ENCODE data around the gene MGP. TPM values are rescaled to one million over a fixed set of nuclear protein-coding genes. Genes with fewer than 3 reads are reported as not detected.

MGP gene
- total RNA-seq, 1 experiment from 2014 or later = 0.72 TPM

- Histone ChIP-seq H3K27ac (ENCODE audit: low read length) (no peak overlapping the region), H3K9me3 (ENCODE audit: control insufficient read depth, insufficient read depth, low read depth, low read length) (no peaks in the 10 kb centered on the region), H3K4me1 (ENCODE audit: control insufficient read depth, insufficient read depth, low read length) (no peaks in the 10 kb centered on the region), H3K4me3 (ENCODE audit: low read depth in 2 of 2, low read length in 2 of 2) (no peak overlapping the region), H3K36me3 (ENCODE audit: control insufficient read depth, insufficient read depth, low read length) (no peaks in the 10 kb centered on the region), H3K27me3 (ENCODE audit: control insufficient read depth, insufficient read depth, low read length) (no peaks in the 10 kb centered on the region)
- no peak for TF ChIP-seq SIN3A (IDR thresholded peaks at IDR 0.05; ENCODE audit: borderline replicate concordance, insufficient read depth, low read depth, low read length)
- no peak for TF ChIP-seq POLR2AphosphoS5 (IDR thresholded peaks at IDR 0.05; ENCODE audit: low read depth, low read length)
- no peak for TF ChIP-seq CTCF (IDR thresholded peaks at IDR 0.05)
- no peak for TF ChIP-seq REST (IDR thresholded peaks at IDR 0.05; ENCODE audit: insufficient read depth in 1 of 2, low read depth in 2 of 2, low read length in 1 of 2)
- no peak for TF ChIP-seq TCF7L2 (IDR thresholded peaks at IDR 0.05; ENCODE audit: low read depth, low read length)
- CTCF ChIA-PET = no interaction called here
- POLR2A ChIA-PET = no interaction called here
- ATAC-seq = no peak
- in situ Hi-C loops (cut with HindIII; ENCODE audit: low pct_unique_long_range_greater_than_20kb, low sequenced_read_pairs) = no loop called here
- intact Hi-C loops (cut with micrococcal nuclease; ENCODE audit: unreplicated experiment) = no loop called here
- BruUV-seq (replicated peaks) = no TSS peak
- DNase-seq (ENCODE audit: low read depth, low spot score) = no peak
These were observed 33.8 kb upstream of the MGP start for GRCh38 chr12:14919455-14919854.

GRCh38 chr12:14915736-14916135 lies 30.1 kb upstream of the MGP start:
- in situ Hi-C loops (cut with HindIII; ENCODE audit: low pct_unique_long_range_greater_than_20kb, low sequenced_read_pairs) = no loop called here
- CTCF ChIA-PET = no interaction called here
- intact Hi-C loops (cut with micrococcal nuclease; ENCODE audit: unreplicated experiment) = no loop called here

More at GRCh38 chr12:14915736-14916135, 30.1 kb upstream of the MGP start:
- TF ChIP-seq REST (IDR thresholded peaks at IDR 0.05; ENCODE audit: insufficient read depth in 1 of 2, low read depth in 2 of 2, low read length in 1 of 2) (no peak), POLR2AphosphoS5 (IDR thresholded peaks at IDR 0.05; ENCODE audit: low read depth, low read length) (no peak), TCF7L2 (IDR thresholded peaks at IDR 0.05; ENCODE audit: low read depth, low read length) (no peak), CTCF (IDR thresholded peaks at IDR 0.05) (no peak), SIN3A (IDR thresholded peaks at IDR 0.05; ENCODE audit: borderline replicate concordance, insufficient read depth, low read depth, low read length) (no peak)
- Histone ChIP-seq H3K27ac (ENCODE audit: low read length) (no peak overlapping the region), H3K36me3 (ENCODE audit: control insufficient read depth, insufficient read depth, low read length) (no peaks in the 10 kb centered on the region), H3K4me1 (ENCODE audit: control insufficient read depth, insufficient read depth, low read length) (no peaks in the 10 kb centered on the region), H3K27me3 (ENCODE audit: control insufficient read depth, insufficient read depth, low read length) (no peaks in the 10 kb centered on the region), H3K9me3 (ENCODE audit: control insufficient read depth, insufficient read depth, low read depth, low read length) (no peaks in the 10 kb centered on the region), H3K4me3 (ENCODE audit: low read depth in 2 of 2, low read length in 2 of 2) (no peak overlapping the region)
- POLR2A ChIA-PET = no interaction called here
- DNase-seq (ENCODE audit: low read depth, low spot score) = no peak
- no peak for ATAC-seq
- BruUV-seq (replicated peaks) = no TSS peak

Data from Panc1 (cell line).